ENCODE data around the gene ATP2B1. TPM values are rescaled to one million over a fixed set of nuclear protein-coding genes. Genes with fewer than 3 reads are reported as not detected.

The ATP2B1 gene
- total RNA-seq, 2 donors from 2014 or later = 46.9 to 59.8 TPM

DNA sequence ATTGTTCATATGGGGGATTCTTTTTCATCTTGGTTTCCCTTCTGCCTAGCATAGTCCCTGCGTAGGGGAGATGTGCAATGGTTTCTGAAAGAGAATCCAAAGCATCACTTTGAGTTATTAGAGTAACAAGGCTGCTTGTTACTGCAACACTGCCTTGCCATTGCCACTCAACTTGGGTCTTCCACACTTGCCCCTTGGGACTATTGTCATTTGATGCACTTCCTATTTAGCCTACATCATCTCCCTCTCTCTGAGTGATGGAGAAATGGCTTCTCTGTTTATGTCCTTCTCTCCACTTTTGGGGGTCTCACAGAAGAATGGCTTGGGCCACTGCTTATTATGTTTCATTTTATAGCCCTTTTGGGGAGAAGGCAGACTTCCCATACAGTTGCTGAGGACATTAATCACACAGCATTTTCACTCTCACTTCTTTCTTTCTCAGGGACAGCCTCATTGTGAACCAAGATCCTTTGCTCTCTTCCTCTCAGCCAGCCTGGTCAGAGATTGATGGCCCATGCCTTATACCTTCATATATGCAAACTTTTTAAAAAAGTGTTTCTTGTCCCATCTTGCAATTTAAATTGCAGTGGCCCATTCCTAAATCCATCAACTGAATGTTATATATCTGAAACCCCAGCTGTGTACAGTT is 131.9 kb downstream of the ATP2B1 start:
- Histone ChIP-seq H3K9me3 (no peaks in the 10 kb centered on the region), H3K27me3 (no peaks in the 10 kb centered on the region), H3K9ac (ENCODE audit: low read depth in 2 of 2, low read length in 2 of 2) (no peak overlapping the region), H3K36me3 (no peaks in the 10 kb centered on the region), H3K27ac (no peak overlapping the region), H3K4me3 (no peak overlapping the region), H3K4me1 (no peaks in the 10 kb centered on the region)
- DNase-seq = no peak
- intact Hi-C loops (cut with DNase I) = no loop called here
- TF ChIP-seq, protein P1, sequence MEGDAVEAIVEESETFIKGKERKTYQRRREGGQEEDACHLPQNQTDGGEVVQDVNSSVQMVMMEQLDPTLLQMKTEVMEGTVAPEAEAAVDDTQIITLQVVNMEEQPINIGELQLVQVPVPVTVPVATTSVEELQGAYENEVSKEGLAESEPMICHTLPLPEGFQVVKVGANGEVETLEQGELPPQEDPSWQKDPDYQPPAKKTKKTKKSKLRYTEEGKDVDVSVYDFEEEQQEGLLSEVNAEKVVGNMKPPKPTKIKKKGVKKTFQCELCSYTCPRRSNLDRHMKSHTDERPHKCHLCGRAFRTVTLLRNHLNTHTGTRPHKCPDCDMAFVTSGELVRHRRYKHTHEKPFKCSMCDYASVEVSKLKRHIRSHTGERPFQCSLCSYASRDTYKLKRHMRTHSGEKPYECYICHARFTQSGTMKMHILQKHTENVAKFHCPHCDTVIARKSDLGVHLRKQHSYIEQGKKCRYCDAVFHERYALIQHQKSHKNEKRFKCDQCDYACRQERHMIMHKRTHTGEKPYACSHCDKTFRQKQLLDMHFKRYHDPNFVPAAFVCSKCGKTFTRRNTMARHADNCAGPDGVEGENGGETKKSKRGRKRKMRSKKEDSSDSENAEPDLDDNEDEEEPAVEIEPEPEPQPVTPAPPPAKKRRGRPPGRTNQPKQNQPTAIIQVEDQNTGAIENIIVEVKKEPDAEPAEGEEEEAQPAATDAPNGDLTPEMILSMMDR (IDR thresholded peaks at IDR 0.05) = no peak

DNA sequence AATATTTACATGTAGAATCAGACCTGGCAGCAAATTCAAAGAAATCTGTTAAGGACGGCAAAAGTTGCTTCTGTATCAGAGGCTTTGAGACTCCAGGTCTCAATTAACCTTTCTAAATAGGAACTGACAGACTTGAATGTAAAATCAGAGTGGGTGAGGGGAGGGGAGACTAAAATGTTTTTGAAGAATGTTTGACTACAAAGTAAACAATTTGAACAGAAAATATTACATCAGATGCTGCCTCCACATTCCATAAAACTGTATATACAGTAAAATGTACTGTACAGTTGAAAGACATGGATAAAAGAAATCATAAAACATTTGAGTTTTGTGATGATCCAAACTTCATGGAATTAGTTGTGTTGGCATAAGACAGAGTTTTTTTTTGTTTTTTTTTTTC is 133.3 kb downstream of the ATP2B1 start:
- Histone ChIP-seq H3K9me3 (no peaks in the 10 kb centered on the region), H3K4me1 (no peaks in the 10 kb centered on the region), H3K27ac (no peak overlapping the region), H3K4me3 (no peak overlapping the region), H3K27me3 (no peaks in the 10 kb centered on the region), H3K36me3 (no peaks in the 10 kb centered on the region), H3K9ac (ENCODE audit: low read depth in 2 of 2, low read length in 2 of 2) (no peak overlapping the region)
- intact Hi-C loops (cut with DNase I) = no loop called here
- DNase-seq = no peak
- TF ChIP-seq, protein P1 (IDR thresholded peaks at IDR 0.05) = no peak

DNA sequence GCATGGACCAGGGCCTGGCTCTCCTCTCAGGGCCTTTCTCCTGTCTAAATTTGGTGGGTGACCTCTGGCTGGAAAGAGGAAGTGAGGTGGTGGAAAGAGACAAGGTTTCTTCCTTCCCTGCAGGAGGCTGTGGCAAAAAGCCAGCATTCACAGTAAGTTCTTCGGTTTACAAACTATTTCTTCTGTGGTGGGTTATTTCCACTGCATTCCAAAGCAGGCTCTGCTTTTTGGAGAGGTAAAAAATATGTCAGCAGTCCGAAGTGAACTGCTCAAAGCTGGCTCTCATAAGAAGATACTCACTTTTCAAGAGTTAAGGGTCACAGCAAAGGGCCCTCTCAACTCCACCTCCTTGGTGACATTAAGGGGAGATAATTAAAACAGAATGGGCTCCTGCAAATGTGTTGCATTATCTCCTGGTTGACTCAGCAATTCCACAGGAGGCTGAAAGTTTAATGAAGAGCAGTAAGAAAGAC is 133.9 kb downstream of the ATP2B1 start:
- DNase-seq = no peak

DNA sequence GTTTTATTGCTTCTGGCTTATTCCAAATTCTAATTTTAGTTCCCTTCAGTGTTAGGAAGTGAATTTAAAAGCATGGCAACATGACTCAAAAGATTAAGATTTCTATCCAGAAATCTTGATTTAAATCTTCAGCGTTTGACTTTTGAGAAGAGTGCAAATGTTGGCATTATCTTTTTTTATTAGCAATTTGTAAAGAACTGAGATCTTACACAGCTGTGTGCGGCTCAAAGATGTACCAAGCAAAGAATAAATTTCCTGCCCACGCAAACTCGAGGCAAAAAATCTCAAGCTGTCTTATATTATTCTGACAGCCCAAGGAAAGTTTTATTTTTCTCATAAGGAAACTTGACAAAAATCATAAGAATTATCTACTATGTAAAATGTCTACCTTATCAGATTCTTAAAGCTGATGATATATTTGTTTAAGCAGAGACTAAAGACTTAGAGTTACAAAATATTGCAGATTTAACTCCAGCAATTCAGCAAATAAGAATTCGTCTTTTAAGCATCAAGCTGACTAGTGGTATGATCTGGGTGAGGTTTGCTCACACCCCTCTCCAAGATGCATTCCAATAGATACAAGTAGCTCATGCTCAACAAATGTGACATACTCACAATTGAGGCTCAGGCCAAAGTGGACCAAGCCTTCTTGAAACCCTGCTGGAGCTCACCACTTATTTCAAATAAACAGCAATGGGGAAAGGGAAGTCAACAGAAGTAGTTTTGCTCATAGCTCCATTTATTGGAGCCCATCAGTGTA is 135.4 kb downstream of the ATP2B1 start:
- Histone ChIP-seq H3K36me3 (no peaks in the 10 kb centered on the region), H3K9ac (ENCODE audit: low read depth in 2 of 2, low read length in 2 of 2) (no peak overlapping the region), H3K27ac (no peak overlapping the region), H3K4me1 (no peaks in the 10 kb centered on the region), H3K9me3 (no peaks in the 10 kb centered on the region), H3K27me3 (no peaks in the 10 kb centered on the region), H3K4me3 (no peak overlapping the region)
- TF ChIP-seq, protein P1 (IDR thresholded peaks at IDR 0.05) = no peak
- DNase-seq = no peak
- intact Hi-C loops (cut with DNase I) = no loop called here

More for the DNA sequence above, 133.9 kb downstream of the ATP2B1 start:
- intact Hi-C loops (cut with DNase I) = no loop called here
- no peak overlapping the region for H3K9ac ChIP-seq (ENCODE audit: low read depth in 2 of 2, low read length in 2 of 2)
- H3K4me3 ChIP-seq = no peak overlapping the region
- H3K27me3 ChIP-seq = no peaks in the 10 kb centered on the region
- no peaks in the 10 kb centered on the region for H3K4me1 ChIP-seq
- TF ChIP-seq, protein P1 (IDR thresholded peaks at IDR 0.05) = no peak
- H3K27ac ChIP-seq = no peak overlapping the region
- H3K36me3 ChIP-seq = no peaks in the 10 kb centered on the region
- no peaks in the 10 kb centered on the region for H3K9me3 ChIP-seq

DNA sequence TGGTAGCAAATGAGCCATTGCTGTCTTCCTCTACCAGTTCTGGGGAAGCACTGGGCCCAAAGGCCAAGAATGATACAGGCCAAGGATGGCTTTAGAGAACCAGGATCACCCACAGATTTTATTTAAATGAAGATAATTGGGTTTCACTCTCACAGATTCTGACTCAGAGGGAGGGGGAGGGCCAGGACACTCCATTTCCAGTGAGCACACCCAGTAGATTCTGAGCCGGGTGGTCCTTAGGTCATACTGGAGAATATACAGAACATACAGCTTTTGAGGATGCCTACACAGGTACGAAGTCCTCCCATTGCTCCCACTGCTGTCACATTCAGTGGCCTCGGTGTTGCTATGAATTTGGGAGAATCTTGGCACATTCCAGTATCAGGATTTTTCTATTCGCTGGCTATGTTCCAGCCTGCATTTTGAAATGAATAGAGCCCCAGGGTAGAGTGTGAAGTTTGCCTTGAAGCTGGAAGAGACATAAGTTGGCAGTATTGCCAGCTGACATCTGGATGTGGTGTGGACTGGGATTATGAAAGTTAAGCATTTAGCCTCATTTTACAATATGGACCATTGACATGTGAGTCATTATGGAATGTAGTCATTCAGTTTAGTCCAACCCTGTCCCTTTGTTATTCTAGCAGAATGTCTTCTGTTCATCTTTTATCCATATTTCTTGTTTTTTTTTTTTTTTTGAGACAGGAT is 137.0 kb downstream of the ATP2B1 start:
- no peak overlapping the region for H3K4me3 ChIP-seq
- no peak overlapping the region for H3K27ac ChIP-seq
- no peak for DNase-seq
- no peak overlapping the region for H3K9ac ChIP-seq (ENCODE audit: low read depth in 2 of 2, low read length in 2 of 2)
- no peaks in the 10 kb centered on the region for H3K27me3 ChIP-seq
- no peaks in the 10 kb centered on the region for H3K4me1 ChIP-seq
- TF ChIP-seq, protein P1 (IDR thresholded peaks at IDR 0.05) = no peak
- intact Hi-C loops (cut with DNase I) = no loop called here
- H3K9me3 ChIP-seq = no peaks in the 10 kb centered on the region
- no peaks in the 10 kb centered on the region for H3K36me3 ChIP-seq

All from colonic mucosa (tissue), 4 donors.